WTC11 (cell line): ENCODE data around the gene SYT1. TPM values are rescaled to one million over a fixed set of nuclear protein-coding genes. Genes with fewer than 3 reads are reported as not detected.

Experiments
- ATAC-seq: fragments of 200-7000 bp; cut with Tn5 transposase; 2 replicates; pipeline ENCODE4 v1.10.0; 2021; ENCODE audit warnings: mild to moderate bottlenecking, moderate library complexity
- CTCF ChIA-PET: fragments of 300-600 bp; sonication (Branson Sonifier 250); formaldehyde crosslinking; loops from one replicate; lab custom pipeline; 2021; ENCODE audit warnings: antibody characterized with exemption; lab: Charles Lee
- POLR2A ChIA-PET: fragments of 350-600 bp; sonication (Branson Sonifier 250); formaldehyde crosslinking; loops from one replicate; lab custom pipeline; 2021; ENCODE audit warnings: antibody characterized with exemption; lab: Charles Lee
- DNase-seq: peaks from one replicate; pipeline ENCODE4 v3.0.0; 2021; ENCODE audit warnings: low spot score
- H3K27ac Mint-ChIP-seq: 2 replicates; pipeline ENCODE4 v1.8.0; 2021; ENCODE audit warnings: mixed read lengths
- H3K27me3 Mint-ChIP-seq: 2 replicates; pipeline ENCODE4 v1.8.0; 2021; ENCODE audit warnings: low read depth, mild to moderate bottlenecking, moderate library complexity, mixed read lengths
- H3K36me3 Mint-ChIP-seq: 2 replicates; pipeline ENCODE4 v1.8.0; 2021; ENCODE audit warnings: mixed read lengths
- H3K4me1 Mint-ChIP-seq: 2 replicates; pipeline ENCODE4 v1.8.0; 2022; ENCODE audit warnings: mixed read lengths
- H3K4me3 Mint-ChIP-seq: 2 replicates; pipeline ENCODE4 v1.8.0; 2021; ENCODE audit warnings: mild to moderate bottlenecking, moderate library complexity, mixed read lengths
- H3K9me3 Mint-ChIP-seq: 2 replicates; pipeline ENCODE4 v1.8.0; 2021; ENCODE audit warnings: mixed read lengths
- AR ChIP-seq: fragments of 250-450 bp; sonication (Bioruptor Pico); IDR thresholded peaks from 2 replicates; pipeline ENCODE4 v1.9.0; 2021; ENCODE audit warnings: mild to moderate bottlenecking
- CREM ChIP-seq: sonication (generic); formaldehyde crosslinking; IDR thresholded peaks from 2 replicates; pipeline ENCODE4 v1.8.1; 2022; ENCODE audit warnings: mild to moderate bottlenecking, missing genetic modification reagents, moderate library complexity
- E2F5 ChIP-seq: sonication (generic); formaldehyde crosslinking; IDR thresholded peaks from 2 replicates; pipeline ENCODE4 v1.8.1; 2022; ENCODE audit warnings: mild to moderate bottlenecking, moderate library complexity, missing genetic modification reagents
- JUN ChIP-seq: sonication (generic); formaldehyde crosslinking; IDR thresholded peaks from 2 replicates; pipeline ENCODE4 v1.8.0; 2023; ENCODE audit warnings: mild to moderate bottlenecking, missing genetic modification reagents
- NFYB ChIP-seq: sonication (generic); formaldehyde crosslinking; conservative IDR thresholded peaks from 2 replicates; pipeline ENCODE4 v1.8.0; 2022; ENCODE audit warnings: low read depth, missing genetic modification reagents
- SMAD3 ChIP-seq: sonication (generic); formaldehyde crosslinking; IDR thresholded peaks from 2 replicates; pipeline ENCODE4 v1.8.0; 2022; ENCODE audit warnings: missing genetic modification reagents, mild to moderate bottlenecking, borderline replicate concordance
- TCF7 ChIP-seq: sonication (generic); formaldehyde crosslinking; IDR thresholded peaks from 2 replicates; pipeline ENCODE4 v1.8.0; 2022; ENCODE audit warnings: mild to moderate bottlenecking, low read depth, missing genetic modification reagents, moderate library complexity
- ZNF396 ChIP-seq: fragments of 250-450 bp; sonication (Bioruptor Pico); IDR thresholded peaks from 2 replicates; pipeline ENCODE4 v1.8.0; 2021; ENCODE audit warnings: mild to moderate bottlenecking, moderate library complexity, borderline replicate concordance
- ZNF423 ChIP-seq: fragments of 250-450 bp; sonication (Bioruptor Pico); IDR thresholded peaks from 2 replicates; pipeline ENCODE4 v2.1.2; 2022; ENCODE audit warnings: mild to moderate bottlenecking, moderate library complexity
- total RNA-seq: library from RNA; stranded (reverse); gene quantifications from 3 replicates; pipeline ENCODE4 v1.2.3, GENCODE V29; 2021
- TF ChIP-seq, protein P1 (sequence below): sonication (generic); formaldehyde crosslinking; IDR thresholded peaks from 2 replicates; pipeline ENCODE4 v1.8.1; 2022; ENCODE audit warnings: low read depth, missing genetic modification reagents, borderline replicate concordance
- TF ChIP-seq, protein P2 (sequence below): sonication (generic); formaldehyde crosslinking; IDR thresholded peaks from 2 replicates; pipeline ENCODE4 v1.8.0; 2022; ENCODE audit warnings: mild to moderate bottlenecking, missing genetic modification reagents
- TF ChIP-seq, protein P3 (sequence below): sonication (generic); formaldehyde crosslinking; IDR thresholded peaks from 2 replicates; pipeline ENCODE4 v1.8.1; 2023; ENCODE audit warnings: mild to moderate bottlenecking, moderate library complexity, missing genetic modification reagents
- TF ChIP-seq, protein P4 (sequence below): fragments of 250-450 bp; sonication (Bioruptor Pico); IDR thresholded peaks from 2 replicates; pipeline ENCODE4 v1.9.0; 2021; ENCODE audit warnings: mild to moderate bottlenecking
- TF ChIP-seq, protein P5 (sequence below): sonication (generic); formaldehyde crosslinking; IDR thresholded peaks from 2 replicates; pipeline ENCODE4 v1.8.1; 2023; ENCODE audit warnings: mild to moderate bottlenecking, missing genetic modification reagents
- TF ChIP-seq, protein P6 (sequence below): sonication (generic); formaldehyde crosslinking; IDR thresholded peaks from 2 replicates; pipeline ENCODE4 v1.8.0; 2022; ENCODE audit warnings: missing genetic modification reagents
- TF ChIP-seq, protein P7 (sequence below): sonication (generic); formaldehyde crosslinking; IDR thresholded peaks from 2 replicates; pipeline ENCODE4 v1.8.1; 2022; ENCODE audit warnings: low read depth, mild to moderate bottlenecking, moderate library complexity, missing genetic modification reagents, borderline replicate concordance
- TF ChIP-seq, protein P8 (sequence below): fragments of 250-450 bp; sonication (Bioruptor Pico); conservative IDR thresholded peaks from 2 replicates; pipeline ENCODE4 v1.9.0; 2021; ENCODE audit warnings: mild to moderate bottlenecking

The SYT1 gene
- total RNA-seq, 1 experiment from 2014 or later: 45.2 TPM

- no peak for DNase-seq
- no peaks in the 10 kb centered on the region for H3K27me3 Mint-ChIP-seq
- H3K36me3 Mint-ChIP-seq: no peaks in the 10 kb centered on the region
- no peak overlapping the region; the same call in 1 of the 2 replicates for H3K27ac Mint-ChIP-seq
- no peaks in the 10 kb centered on the region for H3K9me3 Mint-ChIP-seq
- ChIA-PET POLR2A (interaction anchor here (0.6 kb wide), 1 partner anchor 223 kb away, joined by 14 read pairs; no protein-coding TSS in a partner anchor), CTCF (no interaction called here)
- H3K4me1 Mint-ChIP-seq: peaks cover 79% of the 10 kb centered on the region
- ATAC-seq: no peak
- H3K4me3 Mint-ChIP-seq: no peak overlapping the region
- TF ChIP-seq TCF7 (no peak), ZNF396 (CRISPR knock-in tag) (no peak), AR (no peak), E2F5 (CRISPR knock-in tag) (no peak), JUN (no peak), NFYB (no peak), SMAD3 (CRISPR knock-in tag) (no peak), ZNF423 (CRISPR knock-in tag) (no peak), CREM (no peak)
- TF ChIP-seq, protein P1, sequence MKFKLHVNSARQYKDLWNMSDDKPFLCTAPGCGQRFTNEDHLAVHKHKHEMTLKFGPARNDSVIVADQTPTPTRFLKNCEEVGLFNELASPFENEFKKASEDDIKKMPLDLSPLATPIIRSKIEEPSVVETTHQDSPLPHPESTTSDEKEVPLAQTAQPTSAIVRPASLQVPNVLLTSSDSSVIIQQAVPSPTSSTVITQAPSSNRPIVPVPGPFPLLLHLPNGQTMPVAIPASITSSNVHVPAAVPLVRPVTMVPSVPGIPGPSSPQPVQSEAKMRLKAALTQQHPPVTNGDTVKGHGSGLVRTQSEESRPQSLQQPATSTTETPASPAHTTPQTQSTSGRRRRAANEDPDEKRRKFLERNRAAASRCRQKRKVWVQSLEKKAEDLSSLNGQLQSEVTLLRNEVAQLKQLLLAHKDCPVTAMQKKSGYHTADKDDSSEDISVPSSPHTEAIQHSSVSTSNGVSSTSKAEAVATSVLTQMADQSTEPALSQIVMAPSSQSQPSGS (CRISPR knock-in tag): no peak
- TF ChIP-seq, protein P2, sequence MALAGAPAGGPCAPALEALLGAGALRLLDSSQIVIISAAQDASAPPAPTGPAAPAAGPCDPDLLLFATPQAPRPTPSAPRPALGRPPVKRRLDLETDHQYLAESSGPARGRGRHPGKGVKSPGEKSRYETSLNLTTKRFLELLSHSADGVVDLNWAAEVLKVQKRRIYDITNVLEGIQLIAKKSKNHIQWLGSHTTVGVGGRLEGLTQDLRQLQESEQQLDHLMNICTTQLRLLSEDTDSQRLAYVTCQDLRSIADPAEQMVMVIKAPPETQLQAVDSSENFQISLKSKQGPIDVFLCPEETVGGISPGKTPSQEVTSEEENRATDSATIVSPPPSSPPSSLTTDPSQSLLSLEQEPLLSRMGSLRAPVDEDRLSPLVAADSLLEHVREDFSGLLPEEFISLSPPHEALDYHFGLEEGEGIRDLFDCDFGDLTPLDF: no peak
- TF ChIP-seq, protein P3, sequence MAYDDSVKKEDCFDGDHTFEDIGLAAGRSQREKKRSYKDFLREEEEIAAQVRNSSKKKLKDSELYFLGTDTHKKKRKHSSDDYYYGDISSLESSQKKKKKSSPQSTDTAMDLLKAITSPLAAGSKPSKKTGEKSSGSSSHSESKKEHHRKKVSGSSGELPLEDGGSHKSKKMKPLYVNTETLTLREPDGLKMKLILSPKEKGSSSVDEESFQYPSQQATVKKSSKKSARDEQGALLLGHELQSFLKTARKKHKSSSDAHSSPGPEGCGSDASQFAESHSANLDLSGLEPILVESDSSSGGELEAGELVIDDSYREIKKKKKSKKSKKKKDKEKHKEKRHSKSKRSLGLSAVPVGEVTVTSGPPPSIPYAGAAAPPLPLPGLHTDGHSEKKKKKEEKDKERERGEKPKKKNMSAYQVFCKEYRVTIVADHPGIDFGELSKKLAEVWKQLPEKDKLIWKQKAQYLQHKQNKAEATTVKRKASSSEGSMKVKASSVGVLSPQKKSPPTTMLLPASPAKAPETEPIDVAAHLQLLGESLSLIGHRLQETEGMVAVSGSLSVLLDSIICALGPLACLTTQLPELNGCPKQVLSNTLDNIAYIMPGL: no peak
- TF ChIP-seq, protein P4, sequence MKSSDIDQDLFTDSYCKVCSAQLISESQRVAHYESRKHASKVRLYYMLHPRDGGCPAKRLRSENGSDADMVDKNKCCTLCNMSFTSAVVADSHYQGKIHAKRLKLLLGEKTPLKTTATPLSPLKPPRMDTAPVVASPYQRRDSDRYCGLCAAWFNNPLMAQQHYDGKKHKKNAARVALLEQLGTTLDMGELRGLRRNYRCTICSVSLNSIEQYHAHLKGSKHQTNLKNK (CRISPR knock-in tag): no peak
- TF ChIP-seq, protein P5, sequence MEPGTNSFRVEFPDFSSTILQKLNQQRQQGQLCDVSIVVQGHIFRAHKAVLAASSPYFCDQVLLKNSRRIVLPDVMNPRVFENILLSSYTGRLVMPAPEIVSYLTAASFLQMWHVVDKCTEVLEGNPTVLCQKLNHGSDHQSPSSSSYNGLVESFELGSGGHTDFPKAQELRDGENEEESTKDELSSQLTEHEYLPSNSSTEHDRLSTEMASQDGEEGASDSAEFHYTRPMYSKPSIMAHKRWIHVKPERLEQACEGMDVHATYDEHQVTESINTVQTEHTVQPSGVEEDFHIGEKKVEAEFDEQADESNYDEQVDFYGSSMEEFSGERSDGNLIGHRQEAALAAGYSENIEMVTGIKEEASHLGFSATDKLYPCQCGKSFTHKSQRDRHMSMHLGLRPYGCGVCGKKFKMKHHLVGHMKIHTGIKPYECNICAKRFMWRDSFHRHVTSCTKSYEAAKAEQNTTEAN (CRISPR knock-in tag): no peak
- TF ChIP-seq, protein P6, sequence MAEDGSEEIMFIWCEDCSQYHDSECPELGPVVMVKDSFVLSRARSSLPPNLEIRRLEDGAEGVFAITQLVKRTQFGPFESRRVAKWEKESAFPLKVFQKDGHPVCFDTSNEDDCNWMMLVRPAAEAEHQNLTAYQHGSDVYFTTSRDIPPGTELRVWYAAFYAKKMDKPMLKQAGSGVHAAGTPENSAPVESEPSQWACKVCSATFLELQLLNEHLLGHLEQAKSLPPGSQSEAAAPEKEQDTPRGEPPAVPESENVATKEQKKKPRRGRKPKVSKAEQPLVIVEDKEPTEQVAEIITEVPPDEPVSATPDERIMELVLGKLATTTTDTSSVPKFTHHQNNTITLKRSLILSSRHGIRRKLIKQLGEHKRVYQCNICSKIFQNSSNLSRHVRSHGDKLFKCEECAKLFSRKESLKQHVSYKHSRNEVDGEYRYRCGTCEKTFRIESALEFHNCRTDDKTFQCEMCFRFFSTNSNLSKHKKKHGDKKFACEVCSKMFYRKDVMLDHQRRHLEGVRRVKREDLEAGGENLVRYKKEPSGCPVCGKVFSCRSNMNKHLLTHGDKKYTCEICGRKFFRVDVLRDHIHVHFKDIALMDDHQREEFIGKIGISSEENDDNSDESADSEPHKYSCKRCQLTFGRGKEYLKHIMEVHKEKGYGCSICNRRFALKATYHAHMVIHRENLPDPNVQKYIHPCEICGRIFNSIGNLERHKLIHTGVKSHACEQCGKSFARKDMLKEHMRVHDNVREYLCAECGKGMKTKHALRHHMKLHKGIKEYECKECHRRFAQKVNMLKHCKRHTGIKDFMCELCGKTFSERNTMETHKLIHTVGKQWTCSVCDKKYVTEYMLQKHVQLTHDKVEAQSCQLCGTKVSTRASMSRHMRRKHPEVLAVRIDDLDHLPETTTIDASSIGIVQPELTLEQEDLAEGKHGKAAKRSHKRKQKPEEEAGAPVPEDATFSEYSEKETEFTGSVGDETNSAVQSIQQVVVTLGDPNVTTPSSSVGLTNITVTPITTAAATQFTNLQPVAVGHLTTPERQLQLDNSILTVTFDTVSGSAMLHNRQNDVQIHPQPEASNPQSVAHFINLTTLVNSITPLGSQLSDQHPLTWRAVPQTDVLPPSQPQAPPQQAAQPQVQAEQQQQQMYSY (CRISPR knock-in tag): no peak
- TF ChIP-seq, protein P7, sequence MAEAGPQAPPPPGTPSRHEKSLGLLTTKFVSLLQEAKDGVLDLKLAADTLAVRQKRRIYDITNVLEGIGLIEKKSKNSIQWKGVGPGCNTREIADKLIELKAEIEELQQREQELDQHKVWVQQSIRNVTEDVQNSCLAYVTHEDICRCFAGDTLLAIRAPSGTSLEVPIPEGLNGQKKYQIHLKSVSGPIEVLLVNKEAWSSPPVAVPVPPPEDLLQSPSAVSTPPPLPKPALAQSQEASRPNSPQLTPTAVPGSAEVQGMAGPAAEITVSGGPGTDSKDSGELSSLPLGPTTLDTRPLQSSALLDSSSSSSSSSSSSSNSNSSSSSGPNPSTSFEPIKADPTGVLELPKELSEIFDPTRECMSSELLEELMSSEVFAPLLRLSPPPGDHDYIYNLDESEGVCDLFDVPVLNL (CRISPR knock-in tag): no peak
- TF ChIP-seq, protein P8, sequence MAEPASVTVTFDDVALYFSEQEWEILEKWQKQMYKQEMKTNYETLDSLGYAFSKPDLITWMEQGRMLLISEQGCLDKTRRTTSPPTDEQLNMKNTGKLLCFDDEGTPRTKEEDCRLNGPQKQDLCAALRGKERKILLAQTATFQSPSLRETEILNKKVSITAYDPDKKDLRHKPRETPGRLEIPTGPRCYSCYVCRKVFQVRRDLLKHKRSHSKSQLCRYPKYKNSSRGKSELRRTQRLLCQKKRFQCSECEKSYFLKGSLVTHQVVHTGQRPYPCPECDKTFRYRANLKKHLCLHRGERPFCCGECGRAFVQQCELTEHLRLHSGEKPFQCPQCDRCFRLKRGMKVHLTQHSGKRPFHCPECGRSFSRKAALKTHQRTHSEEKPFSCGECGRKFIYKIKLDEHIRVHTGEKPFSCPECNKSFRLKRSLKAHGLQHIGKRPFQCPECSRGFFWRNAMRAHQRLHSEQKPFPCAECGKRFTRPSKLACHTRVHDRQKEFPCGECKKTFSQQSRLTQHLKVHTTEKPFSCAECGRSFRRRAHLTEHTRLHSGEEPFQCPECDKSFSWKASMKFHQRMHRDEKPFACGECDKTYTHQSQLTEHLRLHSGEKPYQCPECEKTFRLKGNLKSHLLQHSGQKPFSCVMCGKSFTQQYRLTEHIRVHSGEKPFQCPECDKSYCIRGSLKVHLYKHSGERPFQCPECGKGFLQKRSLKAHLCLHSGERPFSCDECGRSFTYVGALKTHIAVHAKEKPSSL (CRISPR knock-in tag): no peak
Measured at GRCh38 chr12:79378496-79378895, 513.9 kb downstream of the SYT1 start.
